HepG2 (cell line): ENCODE results near the gene ATAD3C. TPM values are rescaled to one million over a fixed set of nuclear protein-coding genes. Genes with fewer than 3 reads are reported as not detected.

Experiments used
- CCDC6 ChIP-seq: sonication (generic); formaldehyde crosslinking; IDR thresholded peaks from 2 replicates; pipeline ENCODE4 v1.8.1; 2022; ENCODE audit warnings: mild to moderate bottlenecking, missing genetic modification reagents, moderate library complexity
- ELF3 ChIP-seq: IDR thresholded peaks from 2 replicates; pipeline ENCODE4 v1.6.1; 2016; ENCODE audit warnings: missing genetic modification reagents, missing compliant biosample characterization
- GABPA ChIP-seq, 2 experiments: IDR thresholded peaks; 2 replicates each; pipeline ENCODE4 v1.6.1; 2011 to 2016; ENCODE audit warnings: low read depth in 2 of 2, low read length in 1 of 2, missing biosample characterization in 1 of 2, missing genetic modification characterization in 1 of 2
- HBP1 ChIP-seq: IDR thresholded peaks from 2 replicates; pipeline ENCODE4 v1.6.1; 2016; ENCODE audit warnings: low read depth, control low read depth
- HNRNPLL ChIP-seq: fragments of 200-400 bp; formaldehyde crosslinking; IDR thresholded peaks from 2 replicates; pipeline ENCODE4 v1.6.1; 2017; ENCODE audit warnings: mild to moderate bottlenecking, low read depth, low read length; ENCODE audit not compliant: poor library complexity, severe bottlenecking
- KAT8 ChIP-seq: IDR thresholded peaks from 2 replicates; pipeline ENCODE4 v1.6.1; 2016; ENCODE audit warnings: missing genetic modification reagents, missing compliant biosample characterization
- NFATC3 ChIP-seq: sonication (generic); formaldehyde crosslinking; IDR thresholded peaks from 2 replicates; pipeline ENCODE4 v1.5.1; 2020; ENCODE audit warnings: mild to moderate bottlenecking, missing genetic modification reagents
- RAD21 ChIP-seq: fragments of 450-650 bp; formaldehyde crosslinking; IDR thresholded peaks from 2 replicates; pipeline ENCODE4 v1.5.0; 2020; ENCODE audit warnings: mild to moderate bottlenecking
- RELA ChIP-seq: sonication (generic); formaldehyde crosslinking; IDR thresholded peaks from 2 replicates; pipeline ENCODE4 v1.4.0; 2020; ENCODE audit warnings: missing genetic modification reagents
- RNF2 ChIP-seq: fragments of 450-650 bp; conservative IDR thresholded peaks from 2 replicates; pipeline ENCODE4 v1.6.1; 2016; ENCODE audit warnings: low read depth
- RXRA ChIP-seq: sonication (generic); formaldehyde crosslinking; IDR thresholded peaks from 2 replicates; pipeline ENCODE4 v1.5.1; 2020; ENCODE audit warnings: missing genetic modification reagents
- SRY ChIP-seq: sonication (generic); formaldehyde crosslinking; IDR thresholded peaks from 2 replicates; pipeline ENCODE4 v1.8.0; 2022; ENCODE audit warnings: mild to moderate bottlenecking, missing genetic modification reagents
- TRAFD1 ChIP-seq: sonication (generic); formaldehyde crosslinking; IDR thresholded peaks from 2 replicates; pipeline ENCODE4 v1.5.1; 2020; ENCODE audit warnings: missing genetic modification reagents, mild to moderate bottlenecking, borderline replicate concordance
- ZBTB20 ChIP-seq: sonication (generic); formaldehyde crosslinking; IDR thresholded peaks from 2 replicates; pipeline ENCODE4 v1.8.1; 2023; ENCODE audit warnings: missing genetic modification reagents, low read depth, mild to moderate bottlenecking, borderline replicate concordance
- ZBTB49 ChIP-seq: sonication (generic); formaldehyde crosslinking; IDR thresholded peaks from 2 replicates; pipeline ENCODE4 v1.4.0; 2020; ENCODE audit warnings: missing genetic modification reagents, borderline replicate concordance
- ZEB1 ChIP-seq: IDR thresholded peaks from 2 replicates; pipeline ENCODE4 v1.6.1; 2012; ENCODE audit warnings: mild to moderate bottlenecking, low read depth, inconsistent platforms; ENCODE audit not compliant: insufficient replicate concordance
- ZFP41 ChIP-seq: sonication (generic); formaldehyde crosslinking; IDR thresholded peaks from 2 replicates; pipeline ENCODE4 v1.4.0; 2020; ENCODE audit warnings: mild to moderate bottlenecking, missing genetic modification reagents, borderline replicate concordance
- ZNF256 ChIP-seq: sonication (generic); formaldehyde crosslinking; conservative IDR thresholded peaks from 2 replicates; pipeline ENCODE4 v1.4.0; 2020; ENCODE audit warnings: missing genetic modification reagents
- ZNF350 ChIP-seq: sonication (generic); formaldehyde crosslinking; IDR thresholded peaks from 2 replicates; pipeline ENCODE4 v1.4.0; 2020; ENCODE audit warnings: mild to moderate bottlenecking, low read depth, missing genetic modification reagents, borderline replicate concordance
- ZNF496 ChIP-seq: sonication (generic); formaldehyde crosslinking; IDR thresholded peaks from 2 replicates; pipeline ENCODE4 v1.8.1; 2023; ENCODE audit warnings: mild to moderate bottlenecking, moderate library complexity, missing genetic modification reagents; ENCODE audit not compliant: insufficient replicate concordance
- ZNF501 ChIP-seq: sonication (generic); formaldehyde crosslinking; IDR thresholded peaks from 2 replicates; pipeline ENCODE4 v1.5.1; 2020; ENCODE audit warnings: mild to moderate bottlenecking, moderate library complexity, missing genetic modification reagents
- ZNF563 ChIP-seq: sonication (generic); formaldehyde crosslinking; IDR thresholded peaks from 2 replicates; pipeline ENCODE4 v1.8.0; 2022; ENCODE audit warnings: mild to moderate bottlenecking, moderate library complexity, missing genetic modification reagents
- ZNF605 ChIP-seq: sonication (generic); formaldehyde crosslinking; IDR thresholded peaks from 2 replicates; pipeline ENCODE4 v1.8.0; 2022; ENCODE audit warnings: mild to moderate bottlenecking, missing genetic modification reagents
- ZNF672 ChIP-seq: sonication (generic); formaldehyde crosslinking; IDR thresholded peaks from 2 replicates; pipeline ENCODE4 v1.8.1; 2022; ENCODE audit warnings: missing genetic modification reagents
- ZNF775 ChIP-seq: sonication (generic); formaldehyde crosslinking; IDR thresholded peaks from 2 replicates; pipeline ENCODE4 v1.4.0; 2020; ENCODE audit warnings: missing genetic modification reagents, mild to moderate bottlenecking, moderate library complexity, borderline replicate concordance
- ZNF777 ChIP-seq: sonication (generic); formaldehyde crosslinking; IDR thresholded peaks from 2 replicates; pipeline ENCODE4 v1.4.0; 2020; ENCODE audit warnings: missing genetic modification reagents
- polyA plus RNA-seq, 8 experiments: library from polyadenylated mRNA; depleted of rRNA in 3 of 8; stranded (reverse) in 7 of 8; unstranded in 1 of 8; fragments of >200 nt; fragmentation: Illumina TruSeq in 4 of 8; extraction: Trizol in 4 of 8; gene quantifications; 2 replicates each; pipeline versions ENCODE4 v1.2.1 to v1.2.3, GENCODE V29; 2011 to 2016; ENCODE audit warnings: low read depth in 4 of 8, missing spikeins in 1 of 8, mixed read lengths in 1 of 8; ENCODE audit not compliant: insufficient read depth in 1 of 8
- total RNA-seq, 5 experiments: library from RNA; depleted of rRNA; stranded (reverse); fragments of >200 nt; fragmentation: Illumina TruSeq; extraction: Trizol; gene quantifications; 2 replicates each; pipeline ENCODE4 v1.2.3, GENCODE V29; 2016; ENCODE audit warnings: low read depth in 1 of 5

Gene ATAD3C
- total and polyA plus RNA-seq, 2 of the 13 experiments (the other 11 are each of a cell fraction or from before 2014, with no cell fraction given) = 2.4 to 3.2 TPM

GRCh38 chr1:1462318-1462966 is 13.0 kb downstream of the ATAD3C start (continued):
- TF ChIP-seq ZNF496 (CRISPR knock-in tag) = no peak
- no peak for TF ChIP-seq ZNF256 (CRISPR knock-in tag)
- TF ChIP-seq ZFP41 = no peak
- peak; percentile 43; the same call in 1 of the 2 replicates for TF ChIP-seq RNF2
- TF ChIP-seq ZNF672 = no peak
- peak; percentile 74; the same call in 1 of the 2 replicates for TF ChIP-seq ZNF605
- TF ChIP-seq NFATC3 (CRISPR knock-in tag) = 0 out of 2 replicates have a peak, but pooled peaks have one; percentile 49
- no peak for TF ChIP-seq SRY (CRISPR knock-in tag)
- TF ChIP-seq ELF3 = peak; percentile 48; the same call in 1 of the 2 replicates
- no peak for TF ChIP-seq ZNF563 (CRISPR knock-in tag)
- no peak; the same call in 1 of the 2 replicates for TF ChIP-seq ZNF350 (CRISPR knock-in tag)
- TF ChIP-seq CCDC6 = no peak
- no peak for TF ChIP-seq TRAFD1 (CRISPR knock-in tag)
- no peak; the same call in 1 of the 2 replicates for TF ChIP-seq ZNF775 (CRISPR knock-in tag)
- TF ChIP-seq ZEB1 = peak; percentile 79
- TF ChIP-seq ZNF777 (CRISPR knock-in tag) = no peak
- peak; percentile 20; the same call in 1 of the 2 replicates for TF ChIP-seq GABPA (IDR thresholded peaks at IDR 0.05; ENCODE audit: low read depth, low read length)
- TF ChIP-seq GABPA (CRISPR knock-in tag; IDR thresholded peaks at IDR 0.05; ENCODE audit: low read depth) = peak; percentile 70
- TF ChIP-seq RELA = 0 out of 2 replicates have a peak, but pooled peaks have one; percentile 30
- TF ChIP-seq RXRA (CRISPR knock-in tag) = 0 out of 2 replicates have a peak, but pooled peaks have one; percentile 23
- TF ChIP-seq ZBTB49 (CRISPR knock-in tag) = no peak
- peak; percentile 69; the same call in 1 of the 2 replicates for TF ChIP-seq HBP1
- TF ChIP-seq ZNF501 (CRISPR knock-in tag) = no peak
- TF ChIP-seq ZBTB20 (CRISPR knock-in tag) = no peak
- no peak for TF ChIP-seq RAD21 (CRISPR knock-in tag)
- TF ChIP-seq KAT8 (CRISPR knock-in tag) = peak; percentile 24; the same call in 1 of the 2 replicates
- TF ChIP-seq HNRNPLL = peak; percentile 53
